Right ventricle myocardium inferior (tissue), 1 donor: ENCODE measurements around the gene KNCN. TPM values are rescaled to one million over a fixed set of nuclear protein-coding genes. Genes with fewer than 3 reads are reported as not detected.

Experiments used
- ATAC-seq: fragments of 200-7000 bp; cut with Tn5 transposase; one replicate; pipeline ENCODE4 v1.9.1; 2020; ENCODE audit warnings: mild to moderate bottlenecking, moderate library complexity
- DNase-seq: peaks from one replicate; pipeline ENCODE4 v3.0.0; 2021; ENCODE audit errors: missing footprints
- intact Hi-C: fragments of 100-400 bp; cut with DNase I; formaldehyde crosslinking; loops from one replicate; pipeline ENCODE4 v1.11.0; 2022
- total RNA-seq: library from RNA; stranded (reverse); fragmentation: NEBNext Ultra II Directional; extraction: Animal tissue kit (Norgen Biotek cat#: 25700); gene quantifications from one replicate; pipeline ENCODE4 v1.2.1, GENCODE V29; 2021
- donor health status: DM: no; HTN: yes; CAD: no; lungs with severe emphysema.

KNCN gene
- total RNA-seq, 1 donor from 2014 or later, result not detected

DNA sequence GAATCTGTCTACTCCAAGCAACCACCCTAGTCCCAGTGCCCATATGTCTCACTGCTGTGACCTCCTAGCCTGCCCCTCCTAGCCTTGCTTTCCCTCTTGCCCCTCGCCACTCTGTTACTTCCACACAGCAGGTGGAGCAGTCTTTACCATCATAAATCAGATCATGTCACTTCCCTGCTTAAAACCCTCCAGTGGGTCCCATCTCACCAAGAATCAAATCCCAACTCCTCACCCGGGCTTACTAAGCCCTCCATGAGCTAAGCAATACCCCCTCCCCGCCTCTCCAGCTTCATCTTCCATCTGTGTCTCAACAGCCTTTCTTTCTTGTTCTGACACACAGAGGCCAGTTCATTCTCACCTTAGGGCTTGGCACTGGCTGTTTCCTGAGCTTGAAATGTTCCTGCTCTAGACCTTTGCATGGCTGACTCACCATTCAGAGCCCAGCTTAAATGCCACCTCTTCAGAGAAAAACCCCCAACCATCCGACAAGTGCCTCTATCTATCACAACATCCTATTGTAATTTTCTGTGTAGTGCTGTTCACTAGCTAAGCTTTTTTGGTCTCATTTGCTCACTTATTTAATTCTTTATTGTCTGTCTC, 22.3 kb downstream of the KNCN start:
- ATAC-seq, result no peak
- DNase-seq, result peak; percentile 16
- intact Hi-C loops, result loop anchor here (2.0 to 5.0 kb wide), 2 partner anchors 52 to 122 kb away; no protein-coding TSS in a partner anchor

DNA sequence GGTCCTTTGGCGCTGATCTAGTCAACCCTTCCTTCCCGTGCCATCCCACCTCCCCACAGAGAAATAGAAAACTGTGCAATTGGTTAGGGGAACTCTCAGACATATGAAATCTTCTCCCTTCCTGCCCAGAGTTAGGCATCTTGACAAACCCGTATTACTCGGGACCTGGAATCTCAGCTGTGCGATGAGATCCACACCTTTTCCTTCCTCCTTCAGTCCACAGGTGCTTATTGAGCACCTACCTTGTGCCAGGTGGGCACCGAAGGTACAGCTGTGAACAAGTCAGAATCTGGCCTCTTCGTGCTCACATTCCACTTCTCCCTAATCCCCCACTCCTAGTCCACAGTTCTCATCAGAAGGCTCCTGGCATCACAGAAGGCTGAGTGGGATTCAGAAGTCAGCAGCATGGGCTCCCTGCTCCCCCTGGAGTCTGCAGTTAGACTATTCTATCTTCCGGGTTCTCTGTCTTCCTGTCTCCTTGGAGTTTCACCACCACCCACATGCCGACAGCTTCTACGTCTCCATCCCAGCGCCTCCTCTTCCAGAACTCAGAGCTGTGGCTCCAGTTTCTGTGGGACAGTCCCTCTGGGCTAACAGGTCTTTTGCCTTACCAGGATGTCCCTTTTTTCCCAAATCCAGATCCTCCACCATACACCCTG, 23.0 kb downstream of the KNCN start:
- DNase-seq, result peak; percentile 23
- intact Hi-C loops, result loop anchor here (1.0 to 5.0 kb wide), 4 partner anchors 51 to 122 kb away; no protein-coding TSS in a partner anchor
- ATAC-seq, result no peak

DNA sequence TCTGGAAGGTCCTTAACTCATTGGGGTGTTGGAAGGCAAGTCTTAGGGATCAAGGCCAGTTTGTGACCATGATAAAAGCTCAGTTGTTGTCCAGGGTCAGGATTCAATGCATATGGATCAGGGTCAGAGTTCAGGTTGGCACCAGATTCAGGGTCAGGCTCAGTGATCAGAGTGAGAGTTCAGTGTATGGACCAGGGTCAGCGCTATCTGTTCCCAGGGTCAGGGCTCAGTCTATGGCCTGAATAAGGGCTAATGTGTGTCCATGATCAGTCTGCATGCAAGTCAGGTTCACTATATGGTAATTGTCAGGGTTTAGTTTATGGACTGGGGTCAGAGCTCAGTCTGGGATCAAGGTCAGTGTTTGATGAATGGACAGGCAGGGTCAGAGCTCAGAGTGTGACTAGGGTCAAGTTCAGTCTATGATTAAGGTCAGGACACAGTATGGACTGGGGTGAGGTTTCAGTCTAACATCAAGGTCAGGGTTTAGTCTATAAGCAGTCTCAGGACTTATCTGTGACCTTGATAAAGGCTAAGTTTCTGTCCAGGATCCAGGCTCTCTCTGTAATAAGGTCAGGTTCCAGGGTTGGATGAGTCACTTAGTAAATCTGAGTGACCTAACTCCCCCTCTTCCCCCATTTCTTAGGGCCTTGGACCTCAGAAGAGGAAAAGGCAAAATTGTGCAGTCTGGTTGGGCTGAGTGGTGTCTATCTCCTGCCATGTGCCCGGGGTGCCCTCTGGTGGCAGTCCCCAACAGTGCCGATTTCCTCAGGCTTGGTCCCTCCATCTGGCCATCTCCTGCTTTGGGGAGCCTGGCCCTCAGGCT, 23.8 kb downstream of the KNCN start:
- intact Hi-C loops, result loop anchor here (1.0 to 5.0 kb wide), 4 partner anchors 50 to 121 kb away; no protein-coding TSS in a partner anchor
- peak; percentile 80 for ATAC-seq

DNA sequence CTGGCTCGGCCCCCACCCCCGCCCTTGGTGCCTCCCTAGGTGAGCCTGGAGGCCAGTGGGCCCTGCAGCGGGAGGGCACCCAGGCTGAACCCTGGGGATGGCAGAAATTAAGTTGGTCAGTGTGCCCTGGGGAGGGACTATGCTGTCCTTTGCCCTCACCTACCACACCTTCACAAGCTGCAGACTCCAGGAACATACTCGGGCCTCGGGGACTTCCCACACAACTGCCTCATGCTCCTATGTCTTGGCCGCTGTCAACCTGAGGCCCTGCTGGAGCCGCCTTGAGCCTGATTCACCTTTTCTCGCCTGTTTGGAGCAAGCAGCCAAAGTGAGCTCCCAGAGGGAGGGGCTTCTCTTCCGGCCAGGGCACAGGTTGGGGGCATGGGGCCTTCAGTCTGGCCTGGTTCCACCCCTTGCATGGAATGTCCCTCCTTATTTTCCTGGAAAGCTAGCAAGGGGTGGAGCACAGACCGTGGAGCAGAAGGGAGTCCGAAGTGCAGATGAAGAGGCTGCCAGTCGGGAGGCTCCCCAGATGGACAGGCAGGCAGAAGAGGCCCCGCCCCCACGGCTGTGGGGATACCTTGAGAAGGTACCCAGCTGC, 24.7 kb downstream of the KNCN start:
- intact Hi-C loops, result loop anchor here (5.0 kb wide), 1 partner anchor 49 kb away; no protein-coding TSS in a partner anchor
- no peak for ATAC-seq
- peak; percentile 46 for DNase-seq

More for the DNA sequence above, 23.8 kb downstream of the KNCN start:
- DNase-seq, result peak; percentile 90

DNA sequence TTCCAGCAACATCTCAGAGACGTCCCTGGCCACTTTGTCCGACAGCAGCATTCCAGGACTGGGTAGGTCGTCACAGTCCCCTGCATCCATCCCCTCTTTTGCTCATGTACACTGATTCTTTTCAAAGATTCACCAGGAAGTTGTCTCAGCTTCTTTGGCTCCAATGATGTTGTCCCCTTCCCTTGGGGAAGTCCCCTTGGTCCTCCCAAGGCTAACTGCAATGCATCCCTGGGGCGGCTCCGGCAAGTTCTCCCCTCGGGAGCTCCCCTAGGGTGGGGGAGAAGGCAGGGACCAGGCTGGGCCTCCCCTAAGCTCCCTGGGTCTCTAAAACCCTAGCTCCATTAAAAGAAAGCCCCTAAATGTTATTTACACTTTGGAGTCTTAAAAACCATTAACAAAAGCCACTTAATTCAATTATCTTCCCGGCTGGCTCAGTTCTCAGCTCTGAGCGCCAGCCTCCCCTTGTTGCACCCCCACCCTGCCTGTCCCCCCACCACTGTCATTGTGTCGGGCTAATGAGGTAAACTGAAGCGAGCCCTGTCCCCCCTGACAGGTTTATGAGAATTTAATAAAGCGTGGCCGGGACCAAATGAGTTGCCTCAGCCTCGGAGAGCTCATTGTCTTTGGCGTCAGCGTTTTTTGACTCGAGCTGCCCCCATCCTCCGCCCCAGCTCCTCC, 25.3 kb downstream of the KNCN start:
- DNase-seq (no peak), ATAC-seq (no peak)
- intact Hi-C loops, result loop anchor here (5.0 kb wide), 1 partner anchor 49 kb away; no protein-coding TSS in a partner anchor

DNA sequence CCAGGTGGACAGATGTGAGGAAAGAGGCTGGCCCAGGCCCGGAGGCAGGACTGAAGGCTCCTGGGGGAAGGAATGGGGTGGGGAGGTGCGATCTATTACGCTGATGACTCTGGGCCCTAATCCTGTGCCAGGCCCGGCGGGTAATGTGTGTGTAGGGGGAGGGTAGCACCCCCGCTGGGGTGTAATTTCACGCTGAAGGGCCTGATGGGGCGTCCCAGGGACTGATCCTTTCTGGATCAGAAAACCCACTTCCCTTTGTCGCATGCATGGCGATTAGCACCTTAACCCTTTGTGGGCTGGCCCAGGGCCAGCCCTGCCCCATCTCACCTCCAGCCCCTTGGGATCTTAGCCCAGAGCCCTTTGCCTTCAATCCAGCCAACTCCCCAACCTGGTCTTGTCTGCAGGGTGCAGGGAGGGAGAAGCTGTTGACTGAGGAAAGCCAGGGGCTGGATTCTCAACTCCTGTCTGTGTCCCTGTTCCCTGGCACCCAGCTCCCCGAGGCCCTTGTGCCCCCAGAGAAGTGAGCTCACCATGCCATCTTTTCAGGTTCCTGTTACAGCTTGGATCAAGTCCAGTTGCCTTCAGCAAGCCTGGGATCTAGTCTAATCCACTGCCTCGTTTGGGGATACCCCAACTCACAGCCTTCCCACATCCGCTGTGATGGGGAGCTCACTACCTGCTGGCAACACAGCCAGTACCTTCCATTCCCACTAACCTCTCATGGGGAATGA, 26.0 kb downstream of the KNCN start:
- intact Hi-C loops, result loop anchor here (5.0 kb wide), 1 partner anchor 48 kb away; no protein-coding TSS in a partner anchor
- no peak for ATAC-seq
- peak; percentile 70 for DNase-seq

DNA sequence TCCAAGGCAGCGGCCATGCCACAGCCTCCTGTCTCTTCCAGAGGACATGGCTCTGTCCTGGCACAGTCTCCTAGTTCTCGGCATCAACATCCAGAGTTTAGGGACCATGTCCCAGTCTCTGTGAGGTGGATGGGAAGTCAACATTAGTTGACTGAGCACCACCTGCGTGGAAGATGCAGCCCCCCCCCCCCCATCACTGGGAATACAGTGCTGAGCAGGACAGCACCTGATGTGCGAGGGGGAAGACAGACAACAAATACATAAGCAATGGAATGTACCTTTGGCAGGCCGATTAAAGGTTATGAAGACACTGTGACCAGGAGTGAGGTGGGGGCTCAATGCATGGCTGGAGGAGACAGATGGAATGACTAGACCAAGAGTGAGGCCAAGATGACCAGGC, 26.6 kb downstream of the KNCN start:
- DNase-seq (no peak), ATAC-seq (no peak)
- intact Hi-C loops, result loop anchor here (5.0 kb wide), 1 partner anchor 48 kb away; no protein-coding TSS in a partner anchor

DNA sequence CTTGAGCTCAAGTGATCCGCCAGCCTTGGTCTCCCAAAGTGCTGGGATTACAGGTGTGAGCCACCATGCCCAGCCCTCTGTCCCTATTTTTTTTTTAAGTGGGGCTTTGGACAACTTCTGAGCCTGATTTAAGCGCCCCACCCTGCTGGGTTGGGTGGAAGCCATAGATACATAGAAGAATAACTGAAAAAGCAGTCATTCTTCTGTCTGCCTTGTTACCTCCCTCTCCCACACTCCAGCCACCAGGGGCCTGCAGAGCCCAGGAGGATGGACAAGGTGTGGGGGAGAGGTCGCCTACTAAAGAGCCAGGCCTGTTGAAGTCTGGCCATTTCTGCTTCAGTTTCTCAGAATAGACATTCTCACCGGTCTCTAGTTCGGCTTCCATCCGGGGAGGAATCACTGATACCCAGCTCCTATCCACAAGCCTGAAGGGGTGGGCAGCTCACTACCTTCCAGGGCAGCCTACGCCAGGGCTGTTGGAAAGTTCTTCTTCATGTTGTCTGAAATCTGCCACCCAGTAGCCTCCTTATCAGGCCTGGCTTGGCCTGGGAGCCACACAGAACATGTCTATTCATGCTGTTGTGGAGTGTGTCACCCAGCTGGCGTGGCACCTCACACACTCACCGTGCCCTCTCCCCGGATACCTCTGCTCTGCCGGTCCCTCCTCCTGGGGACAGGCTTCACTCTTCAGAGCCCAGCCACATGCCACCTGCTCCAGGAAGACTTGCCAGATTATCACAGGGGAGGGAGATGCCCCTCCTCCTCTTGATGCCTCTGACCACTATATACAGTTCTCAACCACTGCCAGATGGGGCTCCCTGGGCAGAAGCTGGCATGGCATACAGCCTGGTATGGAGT, 27.7 kb downstream of the KNCN start:
- no peak for DNase-seq
- intact Hi-C loops, result no loop called here
- no peak for ATAC-seq

DNA sequence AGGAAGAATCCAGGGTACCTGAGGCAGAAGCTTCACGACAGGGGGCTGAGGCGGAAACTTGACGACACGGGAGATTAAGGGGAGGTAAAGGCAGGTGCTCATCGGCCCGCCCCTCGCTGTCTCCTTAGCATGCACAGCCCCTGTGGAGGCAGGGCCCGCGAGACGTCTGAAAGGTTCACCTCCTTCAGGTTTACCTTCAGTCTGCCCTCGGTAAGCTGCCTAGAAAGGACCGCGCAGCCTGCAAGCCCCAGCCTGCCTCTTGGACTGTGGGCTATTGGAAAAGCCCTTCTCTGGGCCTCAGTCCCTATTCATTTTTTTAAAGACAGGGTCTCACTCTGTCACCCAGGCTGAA, 28.5 kb downstream of the KNCN start:
- no peak for DNase-seq
- ATAC-seq, result no peak
- intact Hi-C loops, result no loop called here

DNA sequence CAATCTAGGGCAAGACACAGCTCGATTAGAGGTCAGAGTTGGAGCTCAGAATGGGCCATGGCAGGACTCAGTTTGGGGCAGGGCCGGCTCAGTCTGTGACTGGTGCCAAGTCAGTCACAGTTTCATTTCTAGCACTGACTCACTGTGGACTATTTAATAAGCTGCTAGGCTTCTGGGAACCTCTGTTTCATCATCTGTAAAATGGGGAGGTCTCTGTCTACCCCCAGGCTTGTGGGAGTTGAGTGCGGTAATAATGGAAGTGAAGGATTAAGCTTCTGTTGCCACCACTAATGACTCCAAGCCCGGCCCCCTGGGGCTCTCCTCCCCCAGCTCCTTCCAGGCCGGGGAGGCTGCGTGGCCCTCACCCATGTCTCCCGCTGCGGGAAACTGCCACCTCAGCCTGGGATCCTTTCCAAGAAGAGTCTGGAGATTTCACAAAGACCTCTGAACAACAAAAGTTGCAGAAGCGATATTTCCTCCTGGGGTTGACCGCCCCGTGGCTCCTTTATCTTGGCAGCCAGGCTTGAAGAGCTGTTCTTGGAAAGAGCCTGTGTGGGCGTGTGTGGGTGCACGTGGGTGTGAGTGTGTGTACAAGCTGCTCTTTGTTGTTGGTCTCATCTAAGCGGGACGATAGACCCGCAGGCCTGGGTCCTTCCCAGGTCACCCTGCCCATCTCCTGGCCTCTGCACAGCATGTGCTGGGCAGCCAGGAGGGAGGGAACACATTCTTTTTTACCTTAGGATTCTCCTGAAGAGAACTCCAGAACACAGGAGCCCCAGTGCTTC, 29.1 kb downstream of the KNCN start:
- no peak for DNase-seq
- intact Hi-C loops, result no loop called here
- peak; percentile 46 for ATAC-seq

DNA sequence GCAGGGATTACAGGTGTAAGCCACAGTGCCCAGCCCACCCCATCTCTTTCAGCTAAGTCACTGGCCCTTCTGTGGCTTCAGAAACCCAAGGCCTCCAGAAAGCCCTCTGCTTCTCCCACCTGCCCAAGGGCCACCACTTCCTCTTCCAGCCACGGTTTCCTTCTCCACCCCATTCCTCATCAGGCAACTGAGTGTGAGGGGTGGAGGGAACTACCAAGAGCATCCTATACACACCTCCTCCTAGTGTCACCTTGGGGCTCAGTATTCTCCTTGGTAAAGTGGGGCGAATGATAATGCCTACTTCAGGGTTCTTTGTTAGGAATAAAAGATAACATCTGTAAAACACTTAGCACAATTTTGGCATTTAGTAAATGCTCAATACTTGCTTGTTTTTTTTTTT, 30.0 kb downstream of the KNCN start:
- ATAC-seq (no peak), DNase-seq (no peak)
- intact Hi-C loops, result no loop called here

DNA sequence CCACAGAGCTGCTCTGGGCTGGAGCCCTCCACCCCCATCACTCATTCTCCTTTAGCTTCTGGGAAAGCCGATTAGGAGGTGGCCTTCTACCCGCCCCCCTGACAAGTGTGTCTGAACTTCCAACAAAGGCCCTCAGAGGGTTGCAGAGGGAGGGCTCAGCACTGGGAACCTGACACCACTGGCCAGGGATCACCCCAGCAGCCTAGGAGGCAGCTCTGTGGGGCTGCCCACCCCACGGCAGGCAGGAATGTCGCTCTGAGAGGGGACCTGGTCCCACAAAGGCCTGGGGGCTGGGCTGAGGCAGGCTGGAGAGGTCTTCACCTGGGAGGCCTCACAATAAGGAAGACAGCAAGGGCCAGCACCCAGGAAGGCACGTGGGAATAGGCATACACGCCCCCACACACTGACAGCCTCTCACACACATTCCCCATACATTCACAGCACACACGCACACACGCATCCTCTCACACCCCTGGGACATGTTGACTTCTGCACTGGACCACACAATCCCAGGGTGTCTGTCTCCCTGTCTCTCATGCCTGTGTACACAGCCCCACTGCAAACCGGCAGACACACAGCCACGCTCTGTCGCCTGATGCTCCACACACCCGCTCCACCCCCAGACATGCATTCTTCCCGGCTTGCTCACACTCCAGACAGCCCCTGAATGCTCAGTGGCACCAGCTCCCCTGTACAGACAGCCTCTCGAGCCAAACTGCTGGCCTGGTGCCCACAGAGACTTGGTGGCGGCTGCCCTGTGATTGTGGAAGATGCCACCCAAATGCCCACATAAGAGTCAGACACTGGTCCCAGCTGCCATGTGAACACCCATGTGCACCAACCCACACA, 31.2 kb downstream of the KNCN start:
- peak; percentile 58 for DNase-seq
- no peak for ATAC-seq

DNA sequence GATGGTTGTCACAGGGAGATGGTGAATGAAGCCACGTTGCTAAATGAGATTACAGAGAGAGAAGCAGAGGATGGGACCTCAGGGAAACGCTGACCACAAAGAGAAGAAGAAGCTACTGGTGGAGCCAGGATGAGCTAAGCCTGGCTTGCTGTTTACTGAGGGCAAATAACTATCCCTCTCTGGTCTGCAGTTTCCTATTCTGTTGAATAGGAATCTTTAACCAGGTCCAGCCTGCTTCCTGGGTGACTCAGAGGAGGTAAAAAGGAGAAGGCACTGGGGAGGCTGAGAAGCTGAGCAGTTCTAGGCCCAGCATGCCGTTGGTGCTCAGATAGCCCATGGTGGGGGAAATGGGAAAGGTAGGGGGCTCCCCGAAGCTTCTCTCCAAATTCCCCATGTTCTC, 32.2 kb downstream of the KNCN start:
- ATAC-seq (no peak), DNase-seq (peak; percentile 6)
- intact Hi-C loops, result no loop called here

More for the DNA sequence above, 31.2 kb downstream of the KNCN start:
- intact Hi-C loops, result no loop called here

DNA sequence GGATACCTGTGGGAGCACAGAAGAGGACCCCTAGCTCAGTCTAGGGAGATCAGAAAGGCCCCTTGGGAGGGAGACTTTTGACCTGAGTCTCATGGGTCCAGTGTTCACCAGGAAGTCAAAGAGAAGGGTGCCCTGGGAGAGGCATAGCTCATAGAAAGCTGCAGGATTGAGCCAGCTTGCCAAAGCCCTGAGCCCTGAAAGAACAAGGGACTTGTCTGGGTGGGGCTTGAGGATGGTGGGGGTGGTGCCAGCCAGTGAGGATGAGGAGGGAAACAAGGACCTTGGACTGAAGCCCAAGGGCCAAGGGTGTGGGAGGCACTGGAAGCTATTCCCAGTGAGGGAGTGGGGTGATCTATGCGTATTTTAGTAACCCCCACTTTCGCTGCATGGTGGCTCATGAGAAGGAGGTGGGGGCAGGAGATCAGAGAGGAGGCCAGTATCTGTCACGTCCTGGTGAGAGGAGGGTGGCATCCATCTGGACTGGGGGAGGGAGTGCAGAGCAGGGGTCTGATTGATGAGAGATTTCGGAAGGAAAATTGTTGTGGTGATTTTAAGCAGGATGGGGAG, 33.4 kb downstream of the KNCN start:
- ATAC-seq (no peak), DNase-seq (no peak)
- intact Hi-C loops, result no loop called here

DNA sequence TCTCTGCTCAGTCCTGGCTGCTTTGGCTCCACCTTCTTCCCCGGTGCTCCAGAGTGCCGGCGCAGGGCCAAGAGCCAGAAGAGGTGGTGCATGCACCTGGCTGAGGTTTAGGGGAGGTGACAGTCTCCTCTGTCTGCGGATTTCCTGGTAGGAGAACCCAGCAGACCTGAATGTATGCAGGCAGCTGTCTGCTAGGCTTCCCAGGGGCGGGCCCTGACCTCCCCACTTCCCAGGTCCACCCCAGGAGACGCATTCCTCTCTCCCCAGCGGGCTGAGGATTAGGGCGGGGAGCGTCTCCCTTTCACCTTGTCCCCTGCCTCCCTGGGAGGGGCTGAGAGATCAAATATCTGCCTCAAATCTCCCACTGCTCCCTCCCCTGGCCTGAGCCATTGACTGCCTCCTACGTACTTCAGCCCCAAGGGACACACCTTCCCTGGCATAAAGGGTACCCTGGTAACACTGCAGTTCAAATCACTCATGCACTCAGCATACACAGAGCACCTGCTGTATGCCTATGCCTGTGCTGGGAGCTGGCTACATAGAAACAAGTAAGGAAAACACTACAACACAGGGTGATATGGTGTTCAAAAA, 34.3 kb downstream of the KNCN start:
- DNase-seq, result peak; percentile 1
- intact Hi-C loops, result no loop called here
- ATAC-seq, result no peak
